ENCODE measurements around the gene CIDEB.

GRCh38 chr14:24263848-24264247 is 43.9 kb downstream of the CIDEB start:
- TF ChIP-seq POLR2A (IDR thresholded peaks at IDR 0.05) (no peak), CTCF (IDR thresholded peaks at IDR 0.05) (no peak)

All from body of pancreas (tissue), 4 donors.